Cerebellar cortex (tissue), 1 donor: Measurements from ENCODE around the gene TFB1M.
A peak's percentile ranks its signal among the peaks of the same experiment; 100 is the strongest.
"Not testable (repeated sequence)": the region's sequence is repeated elsewhere in the genome, so short reads cannot be mapped to it uniquely, and the experiment has no call there.

ENCODE experiments used
- DNase-seq: peaks from one replicate; pipeline ENCODE4 v3.0.0-alpha.2; 2015; ENCODE audit warnings: low spot score

TFB1M gene

DNA sequence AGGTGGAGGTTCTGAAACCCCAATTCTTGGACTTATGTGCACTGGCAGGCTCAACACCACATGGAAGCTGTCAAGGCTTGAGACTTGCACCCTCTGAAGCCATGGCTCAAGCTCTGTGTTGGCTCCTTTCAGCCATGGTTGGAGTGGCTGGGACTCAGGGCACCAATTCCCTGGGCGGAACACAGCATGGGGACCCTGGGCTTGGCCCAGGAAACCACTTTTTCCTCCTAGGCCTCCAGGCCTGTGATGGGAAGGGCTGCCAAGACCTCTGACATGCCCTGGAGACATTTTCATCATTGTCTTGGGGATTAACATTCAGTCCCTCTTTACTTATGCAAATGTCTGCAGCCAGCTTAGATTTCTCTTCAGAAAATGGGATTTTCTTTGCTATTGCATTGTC lies 76.7 kb downstream of the TFB1M start:
- no peak for DNase-seq

- peak; percentile 44 for DNase-seq
These were observed 79.2 kb downstream of the TFB1M start for GRCh38 chr6:155235087-155235486.

- DNase-seq: no peak
These were observed 79.6 kb downstream of the TFB1M start for GRCh38 chr6:155234687-155235086.

DNA sequence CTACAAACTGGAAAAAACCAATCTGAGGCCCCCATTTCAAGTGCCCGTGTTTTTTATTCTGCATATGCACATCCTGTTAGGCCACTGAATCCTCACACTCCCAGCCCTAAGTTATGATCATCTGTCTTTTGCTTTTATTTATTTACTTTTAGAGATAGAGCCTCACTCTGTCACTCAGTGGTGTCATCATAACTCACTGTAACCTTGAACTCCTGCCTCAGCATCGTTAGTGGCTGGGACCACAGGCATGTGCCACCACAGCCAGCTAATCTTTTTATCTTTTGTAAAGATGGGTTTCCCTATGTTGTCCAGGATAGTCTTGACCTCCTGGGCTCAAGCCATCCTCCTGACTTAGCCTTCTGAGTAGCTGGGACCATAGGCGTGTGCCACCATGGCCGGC lies 80.1 kb downstream of the TFB1M start:
- DNase-seq: no peak

DNA sequence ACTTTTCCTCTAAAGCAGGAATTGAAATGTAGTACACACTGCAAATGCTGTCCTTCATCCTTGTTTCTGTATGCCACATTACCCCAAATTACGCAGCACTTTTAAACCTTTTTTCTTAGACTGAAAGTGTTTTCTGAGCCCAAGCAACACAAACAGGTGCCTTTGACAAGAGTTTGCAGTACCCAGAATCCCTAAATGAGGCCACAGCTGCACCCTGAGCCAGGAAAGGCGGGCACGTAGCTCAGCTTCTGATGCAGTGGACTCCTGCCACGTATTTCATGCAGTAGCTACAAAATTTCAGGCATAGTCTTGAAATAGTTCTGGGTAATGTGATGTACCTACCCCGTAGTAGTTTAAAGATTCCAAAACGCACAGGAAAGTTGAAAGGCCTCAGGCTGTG lies 81.4 kb downstream of the TFB1M start:
- no peak for DNase-seq

- not testable (repeated sequence) for DNase-seq
These were observed 83.3 kb downstream of the TFB1M start for GRCh38 chr6:155230975-155231374.

DNA sequence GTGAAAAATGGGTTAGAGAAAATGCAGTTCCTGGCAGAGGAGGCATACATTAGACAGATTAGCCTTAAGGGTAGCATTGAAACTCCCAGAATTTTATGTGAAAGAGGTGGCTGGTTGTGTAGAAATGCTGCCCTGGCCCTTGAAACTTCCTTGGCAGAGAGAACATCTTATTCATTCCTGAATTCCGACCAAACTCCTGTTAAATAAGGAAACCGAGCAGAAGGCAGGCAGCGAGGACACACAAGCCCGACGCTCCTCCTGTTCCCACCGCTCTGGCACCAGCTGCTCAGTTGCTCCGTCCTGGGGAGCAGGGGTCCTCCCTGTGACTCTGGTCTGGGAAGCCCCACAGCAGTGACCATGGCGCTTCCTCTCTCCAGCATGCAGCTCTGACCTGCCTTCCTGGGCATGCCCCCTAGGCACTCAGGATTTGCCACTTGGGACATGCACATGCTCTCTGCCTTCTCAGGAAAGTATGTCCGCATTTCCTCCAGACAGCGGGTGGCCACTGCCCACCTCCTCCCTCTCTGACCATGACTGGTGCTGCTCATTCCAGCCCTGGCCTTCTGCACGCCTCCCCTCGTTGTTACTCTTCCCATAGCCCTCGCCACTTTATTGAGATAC lies 85.6 kb downstream of the TFB1M start:
- no peak for DNase-seq

GRCh38 chr6:155227046-155227445 lies 87.2 kb downstream of the TFB1M start:
- no peak for DNase-seq

DNA sequence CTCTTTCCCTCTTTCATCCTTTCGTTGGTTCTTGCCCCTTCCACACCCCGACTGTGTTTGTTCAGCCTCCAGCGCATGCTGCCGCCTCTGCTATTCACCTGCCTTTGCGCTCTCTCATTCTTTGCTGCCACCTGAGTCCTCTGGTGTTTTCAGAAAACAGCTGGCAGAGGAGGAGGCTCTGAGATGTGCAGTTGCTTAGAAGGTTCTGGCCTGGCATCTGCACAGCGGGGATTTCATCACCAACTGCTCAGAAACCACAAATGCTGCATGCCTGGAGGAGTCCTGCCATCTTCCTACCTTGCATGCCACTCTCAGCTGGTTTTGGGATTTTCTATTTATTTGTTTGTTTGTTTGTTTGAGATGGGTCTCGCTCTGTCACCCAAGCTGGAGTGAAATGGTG lies 89.7 kb downstream of the TFB1M start:
- no peak for DNase-seq

DNA sequence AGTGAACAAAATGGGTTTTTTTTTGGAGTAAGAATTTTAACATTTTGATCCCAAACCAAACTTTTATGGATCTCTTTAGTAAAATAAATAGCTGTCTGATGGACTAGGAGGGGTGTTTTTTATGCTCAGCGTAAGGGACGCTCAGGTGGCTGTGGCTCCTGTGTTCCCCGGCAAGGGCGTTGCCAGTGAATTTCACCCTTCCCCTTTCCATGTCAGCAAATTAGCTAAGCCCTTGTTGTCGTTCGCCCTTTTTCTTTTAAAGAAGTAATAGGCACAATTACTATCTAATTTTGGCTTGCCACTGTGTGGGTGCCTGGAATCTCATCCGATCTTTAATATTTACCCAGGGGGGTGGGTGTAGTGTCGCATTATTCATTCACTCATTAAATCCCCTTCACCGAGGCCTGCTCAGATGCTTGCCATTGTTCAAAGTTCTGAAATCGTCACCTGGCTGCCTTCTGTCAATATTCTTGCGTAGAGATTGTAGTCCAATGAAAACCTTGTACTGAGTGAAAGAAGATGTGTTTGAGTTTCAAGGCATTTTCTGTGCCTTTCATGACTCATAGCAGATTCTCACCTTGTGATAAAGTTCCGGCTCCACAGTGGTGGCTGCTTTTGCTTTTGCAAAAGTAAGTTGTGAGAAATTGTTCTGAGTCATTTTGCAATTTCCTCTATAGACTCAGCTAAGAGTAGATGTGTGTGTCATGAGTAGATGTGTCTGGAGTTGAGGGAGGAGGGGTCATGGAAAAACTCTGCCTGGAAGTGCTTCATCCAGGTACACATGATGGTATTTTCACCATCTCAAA lies 90.4 kb downstream of the TFB1M start:
- no peak for DNase-seq

- DNase-seq: no peak
These were observed 91.8 kb downstream of the TFB1M start for GRCh38 chr6:155222506-155222905.

GRCh38 chr6:155221086-155221485 lies 93.2 kb downstream of the TFB1M start:
- DNase-seq: no peak

DNA sequence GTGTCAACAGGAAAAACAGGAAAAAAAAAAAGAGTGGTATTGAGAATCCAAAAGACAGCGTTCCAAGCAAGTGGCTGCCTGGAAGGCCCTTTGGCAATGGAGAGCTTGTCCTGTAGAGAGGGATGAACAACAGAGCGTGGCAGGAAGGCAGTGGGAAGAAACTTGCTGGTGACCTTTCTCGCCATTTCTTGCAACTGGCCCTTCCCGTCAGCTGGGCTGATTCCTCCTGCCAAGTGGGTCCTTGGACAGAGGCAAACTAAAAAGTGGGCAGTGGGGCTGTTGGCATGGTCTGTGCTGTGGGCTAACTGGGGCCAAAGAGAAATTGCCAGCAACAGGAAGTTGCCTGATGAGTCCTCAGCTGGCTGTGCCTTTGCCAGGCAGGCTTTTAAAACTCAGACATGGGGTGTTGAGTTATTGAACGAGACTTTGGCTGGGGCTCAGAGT lies 94.4 kb downstream of the TFB1M start:
- DNase-seq: no peak

DNA sequence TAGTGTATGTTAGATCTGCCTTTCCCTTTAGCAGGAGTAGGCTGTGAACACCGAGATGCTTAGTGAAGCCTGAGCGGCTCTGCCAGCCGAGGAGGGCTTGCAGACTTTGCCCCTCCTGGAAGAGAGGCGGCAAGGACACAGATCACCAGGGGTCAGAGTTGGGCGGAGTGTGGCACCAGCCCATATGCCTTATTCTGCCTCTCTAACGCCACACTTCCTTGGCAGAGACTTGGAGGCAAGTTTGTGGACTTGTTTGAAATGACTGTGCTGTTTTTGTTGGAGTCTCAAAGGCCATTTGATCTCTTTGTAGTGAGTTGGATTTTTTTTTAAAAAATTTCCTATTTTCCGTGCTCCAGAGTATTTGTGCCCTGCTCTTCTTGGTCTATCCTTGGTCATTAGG lies 95.0 kb downstream of the TFB1M start:
- no peak for DNase-seq

GRCh38 chr6:155218711-155219110 lies 95.6 kb downstream of the TFB1M start:
- not testable (repeated sequence) for DNase-seq

- no peak for DNase-seq
These were observed 97.8 kb downstream of the TFB1M start for GRCh38 chr6:155216312-155217046.

- DNase-seq: no peak
These were observed 98.4 kb downstream of the TFB1M start for GRCh38 chr6:155215906-155216305.

DNA sequence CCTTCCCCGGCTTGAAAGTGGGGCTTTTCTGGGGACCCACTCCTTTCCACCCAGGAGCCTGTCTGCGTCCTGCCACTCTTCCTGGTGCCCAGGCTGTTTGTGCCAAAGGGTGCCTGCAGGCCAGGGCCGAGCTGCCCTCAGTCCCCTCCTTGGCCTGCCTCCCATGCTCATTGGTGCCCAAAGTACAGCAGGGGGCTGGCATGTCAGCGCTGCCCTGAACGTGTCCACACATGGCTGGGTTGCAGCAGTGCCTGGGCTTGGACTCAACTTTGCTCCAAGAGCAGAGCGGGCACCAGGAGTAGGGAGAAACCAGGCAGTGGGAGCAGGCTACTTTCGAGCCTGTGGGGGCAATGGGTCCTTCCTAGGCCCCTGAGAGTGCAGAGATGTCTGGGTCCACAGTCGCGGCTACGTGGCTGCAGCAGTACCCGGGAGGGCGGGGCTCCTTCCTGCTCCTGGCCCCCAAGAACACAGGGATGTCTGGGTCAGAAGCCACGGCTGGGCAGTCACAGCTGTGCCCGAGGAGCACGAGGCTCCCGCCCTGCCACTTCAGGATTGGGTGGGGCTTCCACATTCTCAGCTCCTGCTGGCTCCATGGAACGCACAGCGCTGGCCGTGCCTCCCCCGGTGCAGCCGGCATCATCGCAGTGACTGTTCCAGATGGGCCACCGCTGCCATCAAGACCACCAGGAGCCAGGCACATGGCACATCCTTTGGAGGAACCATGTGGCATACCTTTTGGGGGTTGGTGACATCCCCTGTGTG lies 100.5 kb downstream of the TFB1M start:
- DNase-seq: no peak

- DNase-seq: no peak
These were observed 101.5 kb downstream of the TFB1M start for GRCh38 chr6:155212616-155213380.

DNA sequence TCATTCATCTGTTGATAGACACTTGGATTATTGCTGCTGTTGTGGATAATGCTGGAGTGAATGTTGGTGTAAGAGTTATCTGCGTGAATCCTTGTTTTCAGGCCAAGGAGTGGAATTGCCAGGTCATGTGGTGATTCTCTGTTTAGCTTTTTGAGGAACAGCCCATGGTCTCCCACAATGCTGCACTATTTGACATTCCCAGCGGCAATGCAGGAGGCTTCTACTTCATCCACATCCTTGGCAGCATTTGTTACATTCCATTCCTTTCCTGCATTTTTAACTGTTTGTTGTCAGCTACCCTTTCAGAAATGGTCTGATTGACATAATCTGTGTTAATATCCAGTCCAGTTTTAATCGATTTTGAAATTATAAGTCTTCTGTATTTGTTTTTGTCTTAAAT lies 102.2 kb downstream of the TFB1M start:
- no peak for DNase-seq

- no peak for DNase-seq
These were observed 107.1 kb downstream of the TFB1M start for GRCh38 chr6:155207223-155207622.
